Neural progenitor cell (in vitro differentiated cells): ENCODE results near the gene MAGEA2B. TPM values are rescaled to one million over a fixed set of nuclear protein-coding genes. Genes with fewer than 3 reads are reported as not detected.
"Not testable (repeated sequence)": the region's sequence is repeated elsewhere in the genome, so short reads cannot be mapped to it uniquely, and the experiment has no call there.

Experiments
- DNase-seq: peaks from one replicate; pipeline ENCODE4 v3.0.0-alpha.2; 2016; ENCODE audit warnings: low spot score
- H2AFZ ChIP-seq: fragments of 200-600 bp; sonication (generic); replicated peaks from 2 replicates; pipeline ENCODE4 v1.6.1; 2016; ENCODE audit warnings: antibody characterized with exemption
- H3F3A ChIP-seq: fragments of 200-600 bp; sonication (generic); 2 replicates; pipeline ENCODE4 v1.6.1; 2016; ENCODE audit warnings: antibody characterized with exemption, low read depth
- H3K27ac ChIP-seq: fragments of 200-600 bp; sonication (generic); 2 replicates; pipeline ENCODE4 v1.5.1; 2016; ENCODE audit warnings: mild to moderate bottlenecking
- H3K27me3 ChIP-seq: fragments of 200-600 bp; sonication (generic); 2 replicates; pipeline ENCODE4 v1.6.1; 2016; ENCODE audit warnings: mild to moderate bottlenecking, moderate library complexity
- H3K36me3 ChIP-seq: fragments of 200-600 bp; sonication (generic); 2 replicates; pipeline ENCODE4 v1.5.1; 2016
- H3K4me1 ChIP-seq: fragments of 200-600 bp; sonication (generic); 2 replicates; pipeline ENCODE4 v1.6.1; 2016; ENCODE audit warnings: mixed run types
- H3K4me2 ChIP-seq: fragments of 200-600 bp; sonication (generic); 2 replicates; pipeline ENCODE4 v1.6.1; 2016
- H3K4me3 ChIP-seq: fragments of 200-600 bp; sonication (generic); 2 replicates; pipeline ENCODE4 v1.5.1; 2016
- H3K79me2 ChIP-seq: fragments of 200-600 bp; sonication (generic); 2 replicates; pipeline ENCODE4 v1.6.1; 2016; ENCODE audit warnings: low read depth
- H3K9ac ChIP-seq: fragments of 200-600 bp; sonication (generic); 2 replicates; pipeline ENCODE4 v1.6.1; 2016
- H3K9me3 ChIP-seq: fragments of 200-600 bp; sonication (generic); 2 replicates; pipeline ENCODE4 v1.5.1; 2016; ENCODE audit warnings: low read depth
- H4K20me1 ChIP-seq: fragments of 200-600 bp; sonication (generic); 2 replicates; pipeline ENCODE4 v1.6.1; 2016; ENCODE audit warnings: low read depth
- H3K27ac Mint-ChIP-seq: 3 replicates; pipeline ENCODE4 v1.8.0; 2021; ENCODE audit warnings: mixed read lengths
- H3K27me3 Mint-ChIP-seq: 2 replicates; pipeline ENCODE4 v1.8.0; 2022; ENCODE audit warnings: low read depth, mild to moderate bottlenecking, inconsistent platforms, moderate library complexity, mixed read lengths; ENCODE audit not compliant: insufficient read depth
- H3K36me3 Mint-ChIP-seq: 3 replicates; pipeline ENCODE4 v1.8.0; 2021; ENCODE audit warnings: mixed read lengths
- H3K4me1 Mint-ChIP-seq: 3 replicates; pipeline ENCODE4 v1.8.0; 2021; ENCODE audit warnings: mixed read lengths
- H3K4me3 Mint-ChIP-seq: 3 replicates; pipeline ENCODE4 v1.8.0; 2021; ENCODE audit warnings: mild to moderate bottlenecking, moderate library complexity, mixed read lengths
- H3K9me3 Mint-ChIP-seq: 3 replicates; pipeline ENCODE4 v1.8.0; 2020; ENCODE audit warnings: mixed read lengths
- EZH2 ChIP-seq: fragments of 200-600 bp; sonication (generic); IDR thresholded peaks from 2 replicates; pipeline ENCODE4 v1.6.1; 2017; ENCODE audit warnings: antibody characterized with exemption, mild to moderate bottlenecking, moderate library complexity
- EZH2phosphoT487 ChIP-seq: fragments of 200-600 bp; sonication (generic); IDR thresholded peaks from 2 replicates; pipeline ENCODE4 v1.6.1; 2017; ENCODE audit warnings: antibody characterized with exemption
- total RNA-seq: library from RNA; depleted of rRNA; stranded (reverse); fragments of >200 nt; gene quantifications from 2 replicates; pipeline ENCODE4 v1.2.3, GENCODE V29; 2015; ENCODE audit warnings: low replicate concordance
- TF ChIP-seq, protein P1 (sequence below): fragments of 200-600 bp; sonication (generic); IDR thresholded peaks from 2 replicates; pipeline ENCODE4 v1.5.1; 2017; ENCODE audit warnings: antibody characterized with exemption, mild to moderate bottlenecking

The MAGEA2B gene, protein sequence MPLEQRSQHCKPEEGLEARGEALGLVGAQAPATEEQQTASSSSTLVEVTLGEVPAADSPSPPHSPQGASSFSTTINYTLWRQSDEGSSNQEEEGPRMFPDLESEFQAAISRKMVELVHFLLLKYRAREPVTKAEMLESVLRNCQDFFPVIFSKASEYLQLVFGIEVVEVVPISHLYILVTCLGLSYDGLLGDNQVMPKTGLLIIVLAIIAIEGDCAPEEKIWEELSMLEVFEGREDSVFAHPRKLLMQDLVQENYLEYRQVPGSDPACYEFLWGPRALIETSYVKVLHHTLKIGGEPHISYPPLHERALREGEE
- total RNA-seq = not detected in 2 replicates

DNA sequence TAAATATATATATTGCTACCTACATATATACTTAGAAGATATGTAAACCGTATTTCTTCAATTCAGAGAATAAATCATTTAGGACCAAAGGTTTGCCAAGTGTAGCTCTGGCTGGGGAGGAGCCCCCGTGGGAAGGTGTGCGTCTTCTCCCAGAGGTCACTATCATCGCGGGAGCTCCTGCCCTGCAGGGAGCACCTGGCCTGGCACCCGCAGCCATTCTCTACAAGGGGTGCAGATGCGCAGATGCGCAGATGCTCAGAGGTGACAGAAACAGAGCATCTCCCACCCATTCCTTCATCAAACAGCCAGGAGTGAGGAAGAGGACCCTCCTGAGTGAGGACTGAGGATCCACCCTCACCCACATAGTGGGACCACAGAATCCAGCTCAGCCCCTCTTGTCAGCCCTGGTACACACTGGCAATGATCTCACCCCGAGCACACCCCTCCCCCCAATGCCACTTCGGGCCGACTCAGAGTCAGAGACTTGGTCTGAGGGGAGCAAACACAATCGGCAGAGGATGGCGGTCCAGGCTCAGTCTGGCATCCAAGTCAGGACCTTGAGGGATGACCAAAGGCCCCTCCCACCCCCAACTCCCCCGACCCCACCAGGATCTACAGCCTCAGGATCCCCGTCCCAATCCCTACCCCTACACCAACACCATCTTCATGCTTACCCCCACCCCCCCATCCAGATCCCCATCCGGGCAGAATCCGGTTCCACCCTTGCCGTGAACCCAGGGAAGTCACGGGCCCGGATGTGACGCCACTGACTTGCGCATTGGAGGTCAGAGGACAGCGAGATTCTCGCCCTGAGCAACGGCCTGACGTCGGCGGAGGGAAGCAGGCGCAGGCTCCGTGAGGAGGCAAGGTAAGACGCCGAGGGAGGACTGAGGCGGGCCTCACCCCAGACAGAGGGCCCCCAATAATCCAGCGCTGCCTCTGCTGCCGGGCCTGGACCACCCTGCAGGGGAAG lies at the start of gene MAGEA2B:
MAGEA2B (plus strand) TSS at position 814 of the 973 bp plus-strand sequence. CDS start 2,479 bp downstream, outside the sequence.
- H3K36me3 Mint-ChIP-seq, H3K27me3 Mint-ChIP-seq, H3K4me3 Mint-ChIP-seq, H3K27ac Mint-ChIP-seq, H3K9ac ChIP-seq, H3K4me1 Mint-ChIP-seq, H3K36me3 ChIP-seq, H3K4me2 ChIP-seq, H3K9me3 ChIP-seq, H3K27ac ChIP-seq, H3K4me3 ChIP-seq, H3K9me3 Mint-ChIP-seq, H2AFZ ChIP-seq, H3K27me3 ChIP-seq, DNase-seq, H4K20me1 ChIP-seq, H3K4me1 ChIP-seq, H3K79me2 ChIP-seq, H3F3A ChIP-seq: not testable (repeated sequence)

DNA sequence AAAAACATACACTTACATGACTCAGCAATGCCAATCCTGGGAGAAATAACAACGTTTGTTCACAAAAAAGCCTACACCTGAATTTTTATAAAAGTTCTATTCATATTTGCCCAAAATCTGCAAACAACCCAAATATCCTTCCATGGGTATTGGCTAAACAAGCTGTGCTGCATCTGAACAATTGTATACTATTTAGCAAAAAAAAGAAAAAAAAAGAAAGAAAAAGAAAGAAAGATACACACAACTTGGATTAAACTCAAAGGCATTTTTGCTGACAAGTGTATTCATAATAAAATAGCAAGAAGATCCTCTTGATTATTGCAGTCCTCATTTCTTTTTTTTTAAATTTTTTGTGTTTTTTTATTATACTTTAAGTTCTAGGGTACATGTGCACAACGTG lies 40.3 kb upstream of the MAGEA2B start:
- H3K4me1 Mint-ChIP-seq = no peaks in the 10 kb centered on the region
- DNase-seq = no peak
- Histone ChIP-seq H3K9me3 (no peaks in the 10 kb centered on the region), H3K79me2 (no peaks in the 10 kb centered on the region), H4K20me1 (no peaks in the 10 kb centered on the region), H3K27ac (no peak overlapping the region), H3K9ac (no peak overlapping the region), H3K4me3 (no peak overlapping the region), H2AFZ (no peak overlapping the region), H3K4me1 (no peaks in the 10 kb centered on the region), H3K27me3 (no peaks in the 10 kb centered on the region), H3K36me3 (no peaks in the 10 kb centered on the region), H3K4me2 (no peak overlapping the region), H3F3A (no peaks in the 10 kb centered on the region)
- H3K36me3 Mint-ChIP-seq = no peaks in the 10 kb centered on the region
- H3K27me3 Mint-ChIP-seq = no peaks in the 10 kb centered on the region
- TF ChIP-seq, protein P1, sequence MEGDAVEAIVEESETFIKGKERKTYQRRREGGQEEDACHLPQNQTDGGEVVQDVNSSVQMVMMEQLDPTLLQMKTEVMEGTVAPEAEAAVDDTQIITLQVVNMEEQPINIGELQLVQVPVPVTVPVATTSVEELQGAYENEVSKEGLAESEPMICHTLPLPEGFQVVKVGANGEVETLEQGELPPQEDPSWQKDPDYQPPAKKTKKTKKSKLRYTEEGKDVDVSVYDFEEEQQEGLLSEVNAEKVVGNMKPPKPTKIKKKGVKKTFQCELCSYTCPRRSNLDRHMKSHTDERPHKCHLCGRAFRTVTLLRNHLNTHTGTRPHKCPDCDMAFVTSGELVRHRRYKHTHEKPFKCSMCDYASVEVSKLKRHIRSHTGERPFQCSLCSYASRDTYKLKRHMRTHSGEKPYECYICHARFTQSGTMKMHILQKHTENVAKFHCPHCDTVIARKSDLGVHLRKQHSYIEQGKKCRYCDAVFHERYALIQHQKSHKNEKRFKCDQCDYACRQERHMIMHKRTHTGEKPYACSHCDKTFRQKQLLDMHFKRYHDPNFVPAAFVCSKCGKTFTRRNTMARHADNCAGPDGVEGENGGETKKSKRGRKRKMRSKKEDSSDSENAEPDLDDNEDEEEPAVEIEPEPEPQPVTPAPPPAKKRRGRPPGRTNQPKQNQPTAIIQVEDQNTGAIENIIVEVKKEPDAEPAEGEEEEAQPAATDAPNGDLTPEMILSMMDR = no peak
- TF ChIP-seq EZH2 (no peak), EZH2phosphoT487 (no peak)
- H3K9me3 Mint-ChIP-seq = peaks cover 7% of the 10 kb centered on the region
- no peak overlapping the region for H3K27ac Mint-ChIP-seq
- no peak overlapping the region for H3K4me3 Mint-ChIP-seq

DNA sequence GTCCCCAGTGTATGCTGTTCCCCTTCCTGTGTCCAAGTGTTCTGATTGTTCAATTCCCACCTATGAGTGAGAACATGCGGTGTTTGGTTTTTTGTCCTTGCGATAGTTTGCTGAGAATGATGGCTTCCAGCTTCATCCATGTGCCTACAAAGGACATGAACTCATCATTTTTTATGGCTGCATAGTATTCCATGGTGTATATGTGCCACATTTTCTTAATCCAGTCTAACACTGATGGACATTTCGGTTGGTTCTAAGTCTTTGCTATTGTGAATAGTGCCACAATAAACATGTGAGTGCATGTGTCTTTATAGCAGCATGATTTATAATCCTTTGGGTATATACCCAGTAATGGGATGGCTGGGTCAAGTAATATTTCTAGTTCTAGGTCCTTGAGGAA lies 39.8 kb upstream of the MAGEA2B start:
- not testable (repeated sequence) for H3K9me3 ChIP-seq, H3K4me3 Mint-ChIP-seq, H3K79me2 ChIP-seq, H3K27me3 Mint-ChIP-seq, H3K4me2 ChIP-seq, H2AFZ ChIP-seq, H3K9ac ChIP-seq, H3K27ac ChIP-seq, H3K4me1 ChIP-seq, H3F3A ChIP-seq, H3K9me3 Mint-ChIP-seq, H4K20me1 ChIP-seq, H3K27me3 ChIP-seq, H3K4me3 ChIP-seq, H3K4me1 Mint-ChIP-seq, H3K36me3 ChIP-seq, H3K36me3 Mint-ChIP-seq, DNase-seq, H3K27ac Mint-ChIP-seq

DNA sequence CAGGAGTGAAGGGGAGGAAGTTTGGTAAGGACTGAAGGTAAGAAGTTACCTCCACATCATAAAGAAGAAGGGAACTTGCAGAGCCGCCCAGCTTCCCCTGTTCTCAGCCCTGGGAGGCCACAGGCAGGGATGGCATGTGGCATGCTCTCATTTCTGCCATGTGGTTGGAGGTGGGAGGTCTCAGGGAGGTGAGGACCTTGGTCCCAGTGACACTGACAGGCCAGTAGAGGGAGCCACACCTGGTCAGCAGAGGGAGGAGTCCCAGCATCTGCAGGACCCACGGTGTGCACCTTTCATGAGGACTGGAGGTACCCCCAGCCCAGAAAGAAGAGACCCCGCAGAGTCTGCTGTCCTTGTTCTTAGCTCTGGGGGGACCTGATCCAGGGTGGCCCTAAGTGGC lies 33.4 kb upstream of the MAGEA2B start:
- H3K27ac Mint-ChIP-seq, H3K27me3 Mint-ChIP-seq, H3F3A ChIP-seq, H3K4me3 Mint-ChIP-seq, H3K27ac ChIP-seq, H3K4me1 Mint-ChIP-seq, H3K79me2 ChIP-seq, H3K36me3 ChIP-seq, H3K9ac ChIP-seq, H4K20me1 ChIP-seq, DNase-seq, H3K9me3 ChIP-seq, H2AFZ ChIP-seq, H3K4me3 ChIP-seq, H3K27me3 ChIP-seq, H3K9me3 Mint-ChIP-seq, H3K4me1 ChIP-seq, H3K36me3 Mint-ChIP-seq, H3K4me2 ChIP-seq: not testable (repeated sequence)

DNA sequence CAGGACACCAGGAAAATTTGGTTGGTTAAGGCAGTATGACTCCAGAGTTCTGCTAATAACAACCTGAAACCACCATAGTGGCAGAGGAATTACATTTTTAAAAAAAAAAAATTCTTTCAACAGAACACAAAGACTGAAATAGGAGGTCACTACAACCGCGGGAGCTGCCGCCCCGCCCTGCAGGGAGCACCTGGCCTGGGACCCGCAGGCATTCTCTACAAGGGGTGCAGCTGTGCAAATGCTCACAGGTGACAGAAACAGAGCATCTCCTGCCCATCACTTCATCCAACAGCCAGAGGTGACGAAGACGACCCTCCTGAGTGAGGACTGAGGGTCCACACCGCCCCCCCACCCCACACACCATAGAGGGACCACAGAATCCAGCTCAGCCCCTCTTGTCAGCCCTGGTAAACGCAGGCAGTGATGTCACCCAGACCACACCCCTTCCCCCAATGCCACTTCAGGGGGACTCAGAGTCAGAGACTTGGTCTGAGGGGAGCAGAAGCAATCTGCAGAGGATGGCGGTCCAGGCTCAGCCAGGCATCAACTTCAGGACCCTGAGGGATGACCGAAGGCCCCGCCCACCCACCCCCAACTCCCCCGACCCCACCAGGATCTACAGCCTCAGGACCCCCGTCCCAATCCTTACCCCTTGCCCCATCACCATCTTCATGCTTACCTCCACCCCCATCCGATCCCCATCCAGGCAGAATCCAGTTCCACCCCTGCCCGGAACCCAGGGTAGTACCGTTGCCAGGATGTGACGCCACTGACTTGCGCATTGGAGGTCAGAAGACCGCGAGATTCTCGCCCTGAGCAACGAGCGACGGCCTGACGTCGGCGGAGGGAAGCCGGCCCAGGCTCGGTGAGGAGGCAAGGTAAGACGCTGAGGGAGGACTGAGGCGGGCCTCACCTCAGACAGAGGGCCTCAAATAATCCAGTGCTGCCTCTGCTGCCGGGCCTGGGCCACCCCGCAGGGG lies 16.2 kb upstream of the MAGEA2B start, which contains the start of gene MAGEA3:
MAGEA3 (plus strand) TSS at position 843 of the 980 bp plus-strand sequence. CDS start 2,039 bp downstream, outside the sequence.
- H3K27ac ChIP-seq, H3K27me3 ChIP-seq, H3K4me3 Mint-ChIP-seq, H3K79me2 ChIP-seq, H3K36me3 ChIP-seq, DNase-seq, H3F3A ChIP-seq, H3K9me3 Mint-ChIP-seq, H4K20me1 ChIP-seq, H2AFZ ChIP-seq, H3K9ac ChIP-seq, H3K27ac Mint-ChIP-seq, H3K4me1 ChIP-seq, H3K4me3 ChIP-seq, H3K36me3 Mint-ChIP-seq, H3K9me3 ChIP-seq, H3K27me3 Mint-ChIP-seq, H3K4me2 ChIP-seq, H3K4me1 Mint-ChIP-seq: not testable (repeated sequence)

DNA sequence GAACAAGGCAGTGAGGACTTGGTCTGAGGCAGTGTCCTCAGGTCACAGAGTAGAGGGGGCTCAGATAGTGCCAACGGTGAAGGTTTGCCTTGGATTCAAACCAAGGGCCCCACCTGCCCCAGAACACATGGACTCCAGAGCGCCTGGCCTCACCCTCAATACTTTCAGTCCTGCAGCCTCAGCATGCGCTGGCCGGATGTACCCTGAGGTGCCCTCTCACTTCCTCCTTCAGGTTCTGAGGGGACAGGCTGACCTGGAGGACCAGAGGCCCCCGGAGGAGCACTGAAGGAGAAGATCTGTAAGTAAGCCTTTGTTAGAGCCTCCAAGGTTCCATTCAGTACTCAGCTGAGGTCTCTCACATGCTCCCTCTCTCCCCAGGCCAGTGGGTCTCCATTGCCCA lies 14.0 kb upstream of the MAGEA2B start:
- H3K9me3 Mint-ChIP-seq, H3K4me2 ChIP-seq, DNase-seq, H3F3A ChIP-seq, H2AFZ ChIP-seq, H4K20me1 ChIP-seq, H3K27me3 Mint-ChIP-seq, H3K9ac ChIP-seq, H3K36me3 ChIP-seq, H3K9me3 ChIP-seq, H3K4me3 Mint-ChIP-seq, H3K27ac ChIP-seq, H3K27me3 ChIP-seq, H3K79me2 ChIP-seq, H3K4me3 ChIP-seq, H3K4me1 ChIP-seq, H3K36me3 Mint-ChIP-seq, H3K4me1 Mint-ChIP-seq, H3K27ac Mint-ChIP-seq: not testable (repeated sequence)
